ENCODE results near the gene FSD1L. TPM values are rescaled to one million over a fixed set of nuclear protein-coding genes. Genes with fewer than 3 reads are reported as not detected.

The FSD1L gene
- total RNA-seq, 3 donors from 2014 or later, result 3.4 to 5.9 (median 5.2) TPM

DNA sequence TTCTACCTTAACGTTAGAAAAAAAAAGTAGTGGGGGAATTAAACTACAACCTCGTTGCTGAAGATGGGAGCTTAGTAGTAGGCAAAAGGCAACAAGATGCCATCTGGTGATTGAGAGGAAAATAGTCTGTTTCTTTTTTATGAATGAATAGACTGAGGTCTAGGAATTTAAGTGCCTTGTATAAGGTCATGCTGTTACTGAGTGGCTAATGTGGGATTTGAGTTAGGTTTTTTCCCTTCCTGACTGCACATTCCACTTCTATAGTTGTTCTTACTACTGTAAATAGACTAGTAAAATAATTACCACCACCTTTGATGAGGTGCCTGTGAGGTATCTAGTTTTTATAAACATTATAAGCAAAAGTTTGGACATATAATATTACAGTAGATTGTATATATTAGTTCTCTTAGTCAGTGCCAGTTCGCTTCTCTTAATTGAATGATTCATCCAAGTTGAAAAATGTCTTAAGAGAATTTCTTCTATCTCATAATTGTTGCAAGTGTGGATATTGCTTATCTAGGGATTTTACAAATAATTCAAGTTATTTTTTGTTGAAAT, 19.1 kb downstream of the FSD1L start:
- intact Hi-C loops (cut with DNase I; ENCODE audit: low total_unique reads), result no loop called here
- no peaks in the 10 kb centered on the region for H3K27me3 ChIP-seq
- no peak for DNase-seq (ENCODE audit: low spot score in 2 of 2)
- H3K4me1 ChIP-seq, result no peaks in the 10 kb centered on the region
- H3K9me3 ChIP-seq, result no peaks in the 10 kb centered on the region
- TF ChIP-seq POLR2A (IDR thresholded peaks at IDR 0.05) (no peak), POLR2AphosphoS5 (IDR thresholded peaks at IDR 0.05) (no peak), CTCF (IDR thresholded peaks at IDR 0.05) (no peak)
- peaks cover 6% of the 10 kb centered on the region for H3K36me3 ChIP-seq
- no peak overlapping the region for H3K4me3 ChIP-seq
- H3K27ac ChIP-seq, result no peak overlapping the region

DNA sequence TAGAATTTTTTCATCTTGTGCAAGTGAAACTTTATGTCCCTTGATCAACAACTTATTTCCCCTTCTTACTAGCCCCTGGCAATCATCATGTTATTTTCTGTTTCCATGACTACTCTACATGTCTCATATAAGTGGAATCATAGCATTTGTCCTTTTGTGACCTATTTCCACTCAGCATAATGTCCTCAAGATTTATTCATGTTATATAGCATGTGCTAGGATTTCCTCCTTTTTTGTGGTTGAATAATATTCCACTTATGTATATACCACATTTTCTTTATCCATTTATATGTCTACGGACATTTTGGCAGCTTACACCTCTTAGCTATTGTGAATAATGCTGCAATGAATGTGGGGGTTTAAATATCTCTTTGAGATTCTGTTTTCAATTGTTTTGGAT, 21.0 kb downstream of the FSD1L start:
- intact Hi-C loops (cut with DNase I; ENCODE audit: low total_unique reads), result no loop called here
- TF ChIP-seq CTCF (IDR thresholded peaks at IDR 0.05) (no peak), POLR2AphosphoS5 (IDR thresholded peaks at IDR 0.05) (no peak)
- DNase-seq (ENCODE audit: low spot score in 2 of 2), result no peak

GRCh38 chr9:105473221-105473620, 25.4 kb downstream of the FSD1L start:
- DNase-seq (ENCODE audit: low spot score in 2 of 2), result no peak
- Histone ChIP-seq H3K27me3 (no peaks in the 10 kb centered on the region), H3K9me3 (no peaks in the 10 kb centered on the region), H3K36me3 (peaks cover 6% of the 10 kb centered on the region), H3K4me3 (no peak overlapping the region), H3K27ac (no peak overlapping the region), H3K4me1 (no peaks in the 10 kb centered on the region)
- intact Hi-C loops (cut with DNase I; ENCODE audit: low total_unique reads), result no loop called here
- TF ChIP-seq CTCF (IDR thresholded peaks at IDR 0.05) (no peak), POLR2AphosphoS5 (IDR thresholded peaks at IDR 0.05) (no peak), POLR2A (IDR thresholded peaks at IDR 0.05) (no peak)

More for the DNA sequence above, 21.0 kb downstream of the FSD1L start:
- Histone ChIP-seq H3K27me3 (no peaks in the 10 kb centered on the region), H3K27ac (no peak overlapping the region), H3K36me3 (peaks cover 6% of the 10 kb centered on the region), H3K4me3 (no peak overlapping the region), H3K4me1 (no peaks in the 10 kb centered on the region), H3K9me3 (no peaks in the 10 kb centered on the region)

- TF ChIP-seq POLR2AphosphoS5 (IDR thresholded peaks at IDR 0.05) (no peak), POLR2A (IDR thresholded peaks at IDR 0.05) (no peak), CTCF (IDR thresholded peaks at IDR 0.05) (no peak)
- no peak for DNase-seq (ENCODE audit: low spot score in 2 of 2)
- Histone ChIP-seq H3K4me3 (no peak overlapping the region), H3K9me3 (no peaks in the 10 kb centered on the region), H3K27ac (no peak overlapping the region), H3K36me3 (peaks cover 1% of the 10 kb centered on the region), H3K4me1 (no peaks in the 10 kb centered on the region), H3K27me3 (no peaks in the 10 kb centered on the region)
- intact Hi-C loops (cut with DNase I; ENCODE audit: low total_unique reads), result no loop called here
These were observed 27.5 kb downstream of the FSD1L start for GRCh38 chr9:105475302-105475701.

DNA sequence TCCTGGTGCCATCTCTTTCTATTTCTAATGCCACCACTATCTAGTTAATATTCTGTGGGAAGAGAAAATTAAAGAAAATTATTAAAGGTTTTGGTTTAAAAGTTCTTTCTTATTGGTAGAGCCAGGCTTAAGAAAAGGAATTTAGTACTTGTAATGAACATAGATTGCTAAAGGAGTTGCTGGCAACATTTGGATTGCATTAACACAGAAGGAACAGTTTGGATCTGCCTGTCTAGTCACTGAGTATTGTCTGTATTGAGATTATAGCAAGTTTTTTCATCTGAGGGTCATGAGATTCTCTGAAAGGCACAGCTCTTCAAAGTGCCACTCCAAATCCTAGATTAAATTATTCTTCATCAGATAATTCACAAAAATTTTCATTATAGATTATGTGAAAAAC, 32.0 kb downstream of the FSD1L start:
- intact Hi-C loops (cut with DNase I; ENCODE audit: low total_unique reads), result loop anchor here (10.0 kb wide), 1 partner anchor 1045 kb away; no protein-coding TSS in a partner anchor
- TF ChIP-seq POLR2AphosphoS5 (IDR thresholded peaks at IDR 0.05), result no peak
- TF ChIP-seq CTCF (IDR thresholded peaks at IDR 0.05), result no peak
- no peak for TF ChIP-seq POLR2A (IDR thresholded peaks at IDR 0.05)
- Histone ChIP-seq H3K36me3 (no peaks in the 10 kb centered on the region), H3K4me1 (no peaks in the 10 kb centered on the region), H3K27ac (no peak overlapping the region), H3K27me3 (no peaks in the 10 kb centered on the region), H3K4me3 (no peak overlapping the region), H3K9me3 (no peaks in the 10 kb centered on the region)
- DNase-seq (ENCODE audit: low spot score in 2 of 2), result no peak
